HL-60 (cell line): Measurements from ENCODE around the gene FTO.

Experiments
- CTCF ChIP-seq: IDR thresholded peaks from one replicate; pipeline ENCODE4 v1.5.1; 2011; ENCODE audit warnings: low read length, control low read depth, inconsistent platforms; ENCODE audit not compliant: insufficient read depth
- GABPA ChIP-seq: IDR thresholded peaks from 2 replicates; pipeline ENCODE4 v1.6.1; 2012; ENCODE audit warnings: low read depth
- POLR2AphosphoS5 ChIP-seq: IDR thresholded peaks from 2 replicates; pipeline ENCODE4 v1.6.1; 2012; ENCODE audit warnings: low read depth
- REST ChIP-seq: IDR thresholded peaks from 2 replicates; pipeline ENCODE4 v1.6.1; 2012; ENCODE audit warnings: low read depth; ENCODE audit not compliant: insufficient replicate concordance

- TF ChIP-seq CTCF (no peak), REST (no peak), POLR2AphosphoS5 (no peak), GABPA (no peak)
Measured at GRCh38 chr16:53662072-53662471, 41.9 kb upstream of the FTO start.
